GM18520 (cell line): Measurements from ENCODE around the gene SLC25A34.

Experiments used
- ATAC-seq: cut with Tn5 transposase; IDR thresholded peaks from one replicate; pipeline ENCODE4 v1.9.1; 2021; ENCODE audit not compliant: unreplicated experiment

The SLC25A34 gene

GRCh38 chr1:15751717-15752116 is 15.7 kb downstream of the SLC25A34 start:
- ATAC-seq: no peak

- no peak for ATAC-seq
Observed at GRCh38 chr1:15753776-15754175, 17.7 kb downstream of the SLC25A34 start.

- ATAC-seq: no peak
Observed at GRCh38 chr1:15755021-15755645, 19.1 kb downstream of the SLC25A34 start.

GRCh38 chr1:15755646-15756040 is 19.6 kb downstream of the SLC25A34 start:
- no peak for ATAC-seq

- ATAC-seq: no peak
Observed at GRCh38 chr1:15756143-15757015, 20.3 kb downstream of the SLC25A34 start.

GRCh38 chr1:15757016-15757543 is 21.0 kb downstream of the SLC25A34 start:
- ATAC-seq: no peak

- ATAC-seq: no peak
Observed at GRCh38 chr1:15757575-15758342, 21.7 kb downstream of the SLC25A34 start.

- no peak for ATAC-seq
Observed at GRCh38 chr1:15758343-15758931, 22.4 kb downstream of the SLC25A34 start, which contains the start of gene FBLIM1. Gene FBLIM1 (plus strand): TSS chr1:15758795. CDS start chr1:15764984, 6,189 bp downstream.

GRCh38 chr1:15758953-15759661 is 23.0 kb downstream of the SLC25A34 start:
- no peak for ATAC-seq

GRCh38 chr1:15760520-15761211 is 24.6 kb downstream of the SLC25A34 start:
- no peak for ATAC-seq

GRCh38 chr1:15761366-15762128 is 25.5 kb downstream of the SLC25A34 start:
- ATAC-seq: no peak

GRCh38 chr1:15762546-15762945 is 26.5 kb downstream of the SLC25A34 start:
- no peak for ATAC-seq

GRCh38 chr1:15764269-15764764 is 28.3 kb downstream of the SLC25A34 start:
- no peak for ATAC-seq

- no peak for ATAC-seq
Observed at GRCh38 chr1:15764890-15765289, 28.8 kb downstream of the SLC25A34 start.

GRCh38 chr1:15765495-15766194 is 29.6 kb downstream of the SLC25A34 start:
- no peak for ATAC-seq

- no peak for ATAC-seq
Observed at GRCh38 chr1:15767941-15768340, 31.9 kb downstream of the SLC25A34 start.

GRCh38 chr1:15768388-15768787 is 32.3 kb downstream of the SLC25A34 start:
- ATAC-seq: no peak

- ATAC-seq: no peak
Observed at GRCh38 chr1:15770313-15770962, 34.4 kb downstream of the SLC25A34 start.
